HG02798 (cell line): ENCODE results near the gene KLHL29.

Source experiments
- ATAC-seq: cut with Tn5 transposase; IDR thresholded peaks from one replicate; pipeline ENCODE4 v1.9.1; 2021; ENCODE audit warnings: mild to moderate bottlenecking; ENCODE audit not compliant: unreplicated experiment, poor library complexity

The KLHL29 gene

DNA sequence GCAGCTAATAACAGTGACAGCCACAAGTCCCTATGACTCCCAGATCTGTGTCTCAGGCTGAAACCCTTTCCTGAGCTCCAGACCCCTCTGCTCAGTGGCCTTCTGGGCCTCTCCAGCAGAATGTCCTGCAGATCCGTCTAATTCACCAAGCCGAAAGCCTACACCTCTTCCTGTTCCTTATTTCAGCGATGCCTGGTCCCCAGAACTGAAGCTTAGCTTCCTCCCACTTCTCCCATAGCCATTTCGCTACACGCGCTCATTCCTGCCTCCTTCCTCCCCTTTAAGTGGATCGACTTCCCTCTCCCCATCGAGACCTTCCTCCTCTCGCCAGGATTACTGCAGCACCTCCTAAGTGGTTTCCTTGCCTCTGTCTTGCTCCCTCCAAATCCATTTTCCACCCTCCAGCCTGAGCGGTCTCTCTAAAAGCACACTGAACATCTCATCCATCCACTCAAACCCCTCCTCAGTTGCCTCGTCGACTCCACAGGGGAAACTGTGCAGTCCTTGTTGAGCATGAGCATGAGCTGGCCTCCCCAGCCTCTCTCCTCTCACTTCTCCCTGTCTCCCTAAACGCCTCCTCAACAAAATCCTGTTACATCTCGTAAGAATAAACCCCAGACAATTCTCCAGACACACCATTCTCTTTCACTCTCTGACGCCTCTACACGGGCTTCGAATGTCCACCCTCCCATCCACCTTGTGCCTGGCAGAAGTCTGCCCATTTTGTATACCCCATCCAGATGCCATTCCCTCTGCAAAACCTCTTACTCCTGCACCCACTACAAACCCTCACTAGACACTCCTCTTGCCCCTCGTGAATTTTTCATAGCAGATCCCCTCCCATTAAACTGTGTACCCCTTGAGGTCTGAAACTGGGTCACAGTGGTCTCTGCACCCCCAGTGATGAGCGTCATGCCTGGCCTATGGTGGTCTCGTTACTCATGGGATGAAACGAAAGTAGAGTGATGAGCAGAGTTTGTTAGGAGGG is 309.4 kb downstream of the KLHL29 start:
- no peak for ATAC-seq

DNA sequence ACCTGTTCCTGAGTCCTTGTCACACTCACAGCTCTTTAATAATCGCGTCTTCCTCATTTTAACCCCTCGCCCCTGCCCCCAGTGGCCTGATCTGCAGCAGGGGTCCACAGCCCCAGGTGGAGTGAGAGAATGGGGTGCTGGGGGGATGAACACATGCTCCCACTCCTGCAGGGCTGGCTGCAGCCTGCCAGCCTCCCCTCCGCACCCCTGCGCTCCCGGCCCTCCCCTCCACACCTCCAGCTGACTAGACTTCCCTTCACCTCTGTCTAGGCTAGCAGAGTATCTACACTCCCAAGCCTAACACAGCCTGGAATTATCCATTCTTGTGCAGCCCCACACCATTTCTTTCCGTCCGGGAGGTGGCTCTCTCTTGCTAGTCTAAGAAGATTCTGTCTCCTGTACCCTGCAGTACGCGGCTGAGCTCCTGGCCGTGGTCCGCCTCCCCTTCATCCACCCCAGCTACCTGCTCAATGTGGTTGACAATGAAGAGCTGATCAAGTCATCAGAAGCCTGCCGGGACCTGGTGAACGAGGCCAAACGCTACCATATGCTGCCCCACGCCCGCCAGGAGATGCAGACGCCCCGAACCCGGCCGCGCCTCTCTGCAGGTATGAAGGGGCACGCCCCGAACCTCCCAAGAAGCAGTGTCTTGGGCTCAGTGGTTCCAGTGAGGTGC is 310.4 kb downstream of the KLHL29 start:
- no peak for ATAC-seq

GRCh38 chr2:23695890-23696751 is 311.1 kb downstream of the KLHL29 start:
- no peak for ATAC-seq

GRCh38 chr2:23696752-23697045 is 311.7 kb downstream of the KLHL29 start:
- ATAC-seq: no peak

DNA sequence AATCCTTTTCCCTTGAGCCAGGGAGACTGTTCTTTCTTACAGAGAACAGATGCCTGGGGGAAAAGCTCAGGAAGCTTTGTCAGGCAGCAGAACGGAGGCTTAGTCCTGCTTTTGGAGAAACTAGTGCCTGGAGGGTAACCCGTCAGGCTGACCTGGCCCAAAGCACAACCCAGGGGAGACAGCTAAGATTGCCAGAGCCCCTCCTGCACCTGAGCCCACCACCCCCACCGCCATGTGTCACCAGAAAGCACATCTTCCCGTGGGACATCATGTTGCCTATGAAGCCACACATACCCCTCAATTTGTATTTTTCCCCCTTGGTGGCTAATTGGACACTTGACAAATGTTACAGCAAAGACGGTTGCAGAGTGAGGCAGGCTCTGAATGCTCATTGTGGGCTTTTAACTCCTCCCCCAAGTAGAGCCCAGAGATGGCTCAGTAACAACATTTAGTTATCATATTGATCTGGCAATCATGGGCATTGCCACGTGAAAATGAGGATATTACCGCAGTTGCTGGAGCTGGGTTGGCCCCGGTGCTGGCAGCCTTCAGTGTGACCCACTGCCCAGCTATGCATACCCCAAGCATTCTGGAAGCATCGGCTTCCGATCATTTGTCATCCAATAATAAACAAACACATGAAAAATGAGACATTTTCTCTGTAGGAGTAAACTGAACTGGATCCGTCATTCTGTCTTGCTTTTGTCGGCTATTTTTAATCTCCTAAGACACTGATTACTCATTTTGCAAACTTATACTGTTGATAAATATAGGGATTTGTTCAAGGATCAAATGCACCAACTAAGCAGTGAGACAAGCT is 312.5 kb downstream of the KLHL29 start:
- ATAC-seq: no peak

GRCh38 chr2:23698116-23698693 is 313.2 kb downstream of the KLHL29 start:
- no peak for ATAC-seq

- ATAC-seq: no peak
Observed at GRCh38 chr2:23698721-23699579, 314.0 kb downstream of the KLHL29 start.

- no peak for ATAC-seq
Observed at GRCh38 chr2:23699580-23699925, 314.6 kb downstream of the KLHL29 start.

DNA sequence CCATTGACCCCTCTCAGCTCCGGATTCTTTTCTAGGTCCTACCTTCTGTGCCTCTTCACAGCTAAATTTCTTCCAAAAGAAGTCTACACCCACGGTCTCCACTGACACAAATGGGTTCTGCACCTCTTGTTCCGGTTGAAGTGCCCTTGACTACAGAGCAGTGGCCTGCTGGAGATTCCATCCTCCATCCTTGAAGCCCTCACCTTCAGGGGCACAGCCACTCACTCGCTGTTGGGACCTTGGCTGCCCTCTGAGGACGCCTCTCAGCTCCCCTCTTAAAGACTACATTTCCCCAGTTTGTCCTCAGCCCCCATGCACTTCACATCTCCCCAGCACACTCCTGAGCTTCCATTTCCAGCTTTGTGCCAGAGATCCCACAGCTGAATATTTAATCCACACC is 315.6 kb downstream of the KLHL29 start:
- ATAC-seq: no peak

GRCh38 chr2:23703037-23703582 is 318.1 kb downstream of the KLHL29 start:
- no peak for ATAC-seq

- ATAC-seq: no peak
Observed at GRCh38 chr2:23703583-23704385, 318.8 kb downstream of the KLHL29 start.

GRCh38 chr2:23705771-23706612 is 321.0 kb downstream of the KLHL29 start:
- no peak for ATAC-seq

DNA sequence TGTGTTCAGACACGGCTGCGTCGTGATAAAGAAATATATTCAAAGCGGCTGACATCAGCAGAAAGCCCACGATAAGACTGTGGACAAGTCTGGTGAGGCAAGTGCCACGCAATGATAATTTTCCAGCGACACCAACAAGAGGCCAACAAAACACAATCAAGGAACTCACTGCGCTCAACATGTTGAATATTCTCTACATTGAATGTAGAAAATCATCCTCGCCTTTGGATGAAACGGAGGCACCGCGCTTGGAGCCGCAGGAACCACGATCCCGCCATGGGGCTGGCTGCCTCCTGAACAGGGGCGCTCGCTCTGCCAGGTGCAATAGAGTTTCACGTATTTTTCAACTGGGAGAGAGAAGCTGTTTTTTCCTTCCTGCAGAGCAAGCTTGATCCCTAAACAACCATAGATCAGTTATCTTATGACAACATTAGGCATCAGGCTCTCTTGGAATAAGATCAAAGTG is 321.7 kb downstream of the KLHL29 start:
- no peak for ATAC-seq

DNA sequence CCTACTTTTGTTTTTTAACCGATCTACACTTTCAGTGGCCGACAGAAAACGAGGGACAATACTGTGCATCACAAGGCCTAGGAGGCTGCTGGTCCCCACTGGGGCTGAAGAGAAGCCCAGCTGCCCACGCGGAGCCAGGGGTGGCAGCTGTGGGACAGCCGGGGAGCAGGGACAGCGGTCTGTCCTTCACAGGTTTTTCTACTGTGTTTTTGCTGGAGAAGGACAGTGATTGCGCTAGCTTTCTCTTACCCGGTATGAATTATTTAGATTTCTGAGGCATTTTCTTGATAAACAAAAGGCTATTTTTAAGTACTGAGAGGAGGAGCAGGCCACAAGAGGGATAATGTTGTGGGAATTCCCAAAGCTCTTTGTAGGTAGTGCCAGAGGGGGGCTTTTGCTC is 322.1 kb downstream of the KLHL29 start:
- no peak for ATAC-seq

DNA sequence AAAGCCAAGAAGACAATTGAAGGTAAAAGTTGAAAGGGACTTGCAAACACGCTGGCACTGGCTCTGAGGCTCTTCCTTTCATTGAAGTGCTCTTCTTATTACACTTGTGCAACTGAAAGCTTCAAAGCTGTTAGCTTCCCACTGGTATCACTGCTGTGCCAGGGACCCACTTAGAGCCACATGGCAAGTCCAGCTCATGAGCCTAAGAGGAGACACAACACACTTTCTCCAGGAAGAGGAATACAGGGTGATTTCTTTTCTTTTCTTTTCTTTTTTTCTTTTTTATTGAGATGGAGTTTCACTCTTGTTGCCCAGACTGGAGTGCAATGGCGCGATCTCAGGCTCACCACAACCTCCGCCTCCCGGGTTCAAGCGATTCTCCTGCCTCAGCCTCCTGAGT is 323.8 kb downstream of the KLHL29 start:
- no peak for ATAC-seq

GRCh38 chr2:23709311-23709710 is 324.3 kb downstream of the KLHL29 start:
- no peak for ATAC-seq
